ENCODE measurements around the gene CORO2B.
A peak's percentile ranks its signal among the peaks of the same experiment; 100 is the strongest.

CORO2B gene

GRCh38 chr15:68592544-68592943 lies 13.8 kb downstream of the CORO2B start:
- Histone ChIP-seq H3K4me3 (ENCODE audit: low read length) (no peak overlapping the region), H3K36me3 (ENCODE audit: control insufficient read depth, insufficient read depth, low read length) (no peaks in the 10 kb centered on the region), H3K27ac (ENCODE audit: low read depth, low read length) (no peak overlapping the region), H3K9ac (ENCODE audit: low read length) (no peak overlapping the region), H3K4me1 (ENCODE audit: control insufficient read depth, insufficient read depth, low read length) (no peaks in the 10 kb centered on the region), H3K27me3 (ENCODE audit: control insufficient read depth, insufficient read depth, low read length) (no peaks in the 10 kb centered on the region)

GRCh38 chr15:68593341-68593740 lies 14.5 kb downstream of the CORO2B start:
- H3K27me3 ChIP-seq (ENCODE audit: control insufficient read depth, insufficient read depth, low read length), result peaks cover 3% of the 10 kb centered on the region
- no peak overlapping the region for H3K9ac ChIP-seq (ENCODE audit: low read length)
- H3K4me3 ChIP-seq (ENCODE audit: low read length), result no peak overlapping the region
- H3K36me3 ChIP-seq (ENCODE audit: control insufficient read depth, insufficient read depth, low read length), result no peaks in the 10 kb centered on the region
- no peak overlapping the region for H3K27ac ChIP-seq (ENCODE audit: low read depth, low read length)
- H3K4me1 ChIP-seq (ENCODE audit: control insufficient read depth, insufficient read depth, low read length), result peaks cover under 1% of the 10 kb centered on the region

- H3K4me3 ChIP-seq (ENCODE audit: low read length), result no peak overlapping the region
- peaks cover 3% of the 10 kb centered on the region for H3K27me3 ChIP-seq (ENCODE audit: control insufficient read depth, insufficient read depth, low read length)
- no peak overlapping the region for H3K9ac ChIP-seq (ENCODE audit: low read length)
- no peaks in the 10 kb centered on the region for H3K36me3 ChIP-seq (ENCODE audit: control insufficient read depth, insufficient read depth, low read length)
- peaks cover 4% of the 10 kb centered on the region for H3K4me1 ChIP-seq (ENCODE audit: control insufficient read depth, insufficient read depth, low read length)
- no peak overlapping the region for H3K27ac ChIP-seq (ENCODE audit: low read depth, low read length)
These were observed 15.2 kb downstream of the CORO2B start for GRCh38 chr15:68593828-68594532.

GRCh38 chr15:68594533-68595259 lies 15.9 kb downstream of the CORO2B start:
- H3K36me3 ChIP-seq (ENCODE audit: control insufficient read depth, insufficient read depth, low read length), result no peaks in the 10 kb centered on the region
- H3K4me3 ChIP-seq (ENCODE audit: low read length), result no peak overlapping the region
- H3K27me3 ChIP-seq (ENCODE audit: control insufficient read depth, insufficient read depth, low read length), result peaks cover 3% of the 10 kb centered on the region
- H3K27ac ChIP-seq (ENCODE audit: low read depth, low read length), result no peak overlapping the region
- peaks cover 4% of the 10 kb centered on the region for H3K4me1 ChIP-seq (ENCODE audit: control insufficient read depth, insufficient read depth, low read length)
- no peak overlapping the region for H3K9ac ChIP-seq (ENCODE audit: low read length)

DNA sequence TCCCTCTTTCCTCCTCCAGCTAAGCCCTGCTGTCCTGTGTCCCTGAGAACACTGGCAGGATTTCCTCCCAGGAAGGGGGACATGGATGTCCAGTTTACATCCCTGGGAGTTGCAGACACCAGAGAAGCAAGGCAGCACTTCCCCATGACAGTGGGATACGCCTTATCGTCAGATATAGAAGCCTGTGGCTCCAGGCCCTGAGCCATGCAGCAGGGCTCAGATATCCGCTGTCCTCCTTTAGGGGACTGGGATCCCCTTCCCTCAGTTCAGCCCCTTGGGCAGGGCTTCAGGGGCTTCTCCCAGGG lies 16.4 kb downstream of the CORO2B start:
- Histone ChIP-seq H3K27me3 (ENCODE audit: control insufficient read depth, insufficient read depth, low read length) (peaks cover 3% of the 10 kb centered on the region), H3K36me3 (ENCODE audit: control insufficient read depth, insufficient read depth, low read length) (no peaks in the 10 kb centered on the region), H3K9ac (ENCODE audit: low read length) (no peak overlapping the region), H3K27ac (ENCODE audit: low read depth, low read length) (no peak overlapping the region), H3K4me3 (ENCODE audit: low read length) (no peak overlapping the region), H3K4me1 (ENCODE audit: control insufficient read depth, insufficient read depth, low read length) (peaks cover 4% of the 10 kb centered on the region)

DNA sequence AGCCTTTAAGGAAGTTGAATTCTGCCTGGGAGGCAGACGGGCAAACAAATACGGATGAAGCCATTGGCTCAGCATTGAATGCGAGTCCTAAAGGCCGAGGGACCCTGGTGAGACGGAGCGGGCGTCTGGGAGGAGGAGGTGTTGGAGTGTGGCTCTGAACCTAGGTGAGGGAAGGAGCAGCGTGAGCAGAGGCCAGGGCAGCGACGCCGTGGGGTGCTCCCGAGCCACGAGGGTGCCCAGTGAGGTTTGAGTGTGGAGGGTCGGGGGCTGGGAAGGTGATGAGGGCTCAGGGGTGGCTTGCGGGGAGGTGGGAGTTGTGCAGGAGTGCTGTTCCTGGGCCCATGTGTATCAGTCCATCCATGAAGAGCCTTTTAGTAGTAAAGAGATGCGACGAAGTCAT lies 17.0 kb downstream of the CORO2B start:
- no peaks in the 10 kb centered on the region for H3K36me3 ChIP-seq (ENCODE audit: control insufficient read depth, insufficient read depth, low read length)
- no peak overlapping the region for H3K4me3 ChIP-seq (ENCODE audit: low read length)
- no peak overlapping the region for H3K9ac ChIP-seq (ENCODE audit: low read length)
- H3K27ac ChIP-seq (ENCODE audit: low read depth, low read length), result no peak overlapping the region
- peaks cover 3% of the 10 kb centered on the region for H3K27me3 ChIP-seq (ENCODE audit: control insufficient read depth, insufficient read depth, low read length)
- H3K4me1 ChIP-seq (ENCODE audit: control insufficient read depth, insufficient read depth, low read length), result peaks cover 4% of the 10 kb centered on the region

DNA sequence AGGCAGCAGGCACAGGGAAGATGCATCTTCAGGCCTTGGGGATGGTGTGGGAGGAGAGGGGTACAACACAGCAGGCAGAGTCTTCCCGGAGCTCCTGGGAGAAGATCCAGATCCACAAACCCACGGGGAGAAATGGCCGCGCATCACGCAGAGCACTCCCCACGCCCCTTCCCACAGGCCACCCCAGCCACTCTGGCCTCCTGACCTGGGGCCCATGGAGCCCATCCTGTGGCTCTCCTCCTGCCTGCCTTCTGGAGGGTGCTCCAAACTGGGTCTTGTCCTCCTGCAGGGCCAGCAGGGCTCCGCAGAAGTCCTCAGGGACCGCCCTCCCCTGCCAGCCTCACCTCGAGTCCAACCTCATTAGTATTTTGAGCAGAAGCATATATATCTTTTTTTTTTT lies 17.9 kb downstream of the CORO2B start:
- H3K4me3 ChIP-seq (ENCODE audit: low read length), result no peak overlapping the region
- no peaks in the 10 kb centered on the region for H3K36me3 ChIP-seq (ENCODE audit: control insufficient read depth, insufficient read depth, low read length)
- H3K27ac ChIP-seq (ENCODE audit: low read depth, low read length), result no peak overlapping the region
- H3K9ac ChIP-seq (ENCODE audit: low read length), result no peak overlapping the region
- H3K4me1 ChIP-seq (ENCODE audit: control insufficient read depth, insufficient read depth, low read length), result peaks cover 4% of the 10 kb centered on the region
- peaks cover 3% of the 10 kb centered on the region for H3K27me3 ChIP-seq (ENCODE audit: control insufficient read depth, insufficient read depth, low read length)

DNA sequence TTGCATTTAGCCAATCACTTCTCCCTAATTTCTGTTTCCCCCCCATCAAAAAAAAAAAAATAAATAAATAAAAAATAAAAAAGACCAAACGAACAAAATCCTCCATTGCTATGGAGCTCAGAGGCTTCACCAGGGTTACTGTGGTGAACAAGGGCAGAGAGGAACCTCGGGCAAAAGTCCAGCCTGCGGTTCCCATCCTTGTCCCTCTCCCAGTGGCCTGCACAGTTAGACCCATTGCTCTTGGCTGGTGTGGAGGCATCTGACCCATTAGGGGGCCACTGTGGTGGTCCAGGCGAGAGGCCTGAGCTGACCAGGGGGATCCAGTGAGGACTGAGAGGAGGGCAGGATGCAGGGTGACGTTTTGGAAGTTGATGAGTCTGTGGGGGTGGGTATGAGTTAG lies 18.8 kb downstream of the CORO2B start:
- Histone ChIP-seq H3K9ac (ENCODE audit: low read length) (no peak overlapping the region), H3K27me3 (ENCODE audit: control insufficient read depth, insufficient read depth, low read length) (peaks cover 3% of the 10 kb centered on the region), H3K4me3 (ENCODE audit: low read length) (no peak overlapping the region), H3K4me1 (ENCODE audit: control insufficient read depth, insufficient read depth, low read length) (peaks cover 4% of the 10 kb centered on the region), H3K27ac (ENCODE audit: low read depth, low read length) (no peak overlapping the region), H3K36me3 (ENCODE audit: control insufficient read depth, insufficient read depth, low read length) (no peaks in the 10 kb centered on the region)

DNA sequence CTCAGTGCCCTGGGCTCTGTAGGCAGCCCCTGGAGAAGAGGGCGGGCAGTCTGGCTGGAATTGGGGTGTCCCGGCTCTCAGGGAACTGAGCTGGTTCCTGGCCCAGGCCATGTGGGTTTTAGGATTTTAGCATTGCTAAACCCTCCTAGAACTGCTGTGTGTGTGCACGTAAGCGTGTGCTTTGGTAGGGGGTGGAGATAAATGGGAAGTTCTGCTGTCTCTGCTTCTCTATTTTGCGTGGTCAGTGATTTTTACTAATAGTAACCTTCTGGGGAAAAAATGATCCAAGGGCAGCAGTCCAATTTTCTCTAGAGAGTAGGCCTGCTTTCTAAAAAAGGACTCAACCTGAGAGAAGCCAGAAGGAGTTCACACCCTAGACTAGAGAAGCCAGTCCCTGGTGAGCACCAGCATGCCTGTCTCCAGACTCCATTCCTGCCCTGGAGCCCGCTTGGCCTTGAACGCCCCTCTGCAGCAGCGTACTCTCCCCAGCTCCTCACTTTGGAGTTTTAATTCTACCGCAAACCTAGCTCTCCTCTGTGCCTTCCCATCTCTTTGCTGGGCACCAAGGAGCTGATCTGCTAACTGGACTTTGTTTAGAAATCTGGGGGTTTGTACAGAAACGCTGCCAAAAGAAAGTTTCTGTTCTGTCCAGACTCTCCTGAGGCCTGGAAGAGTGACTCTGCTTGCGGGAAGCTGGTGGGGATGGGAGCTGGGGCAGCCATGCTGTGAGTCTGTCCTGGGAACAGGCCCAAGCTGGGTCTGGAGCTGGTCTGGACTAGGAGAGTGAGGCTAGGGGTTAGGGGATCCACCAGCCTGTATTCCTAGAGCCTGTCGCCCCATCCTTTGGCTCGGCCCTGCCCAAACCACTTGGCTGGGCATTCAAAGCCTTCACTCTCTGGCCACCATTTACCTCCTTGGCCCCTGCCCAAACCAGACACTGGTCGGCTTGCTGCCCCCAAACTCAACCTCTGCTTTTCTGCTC lies 19.7 kb downstream of the CORO2B start:
- Histone ChIP-seq H3K27ac (ENCODE audit: low read depth, low read length) (peak overlapping the region; percentile 6), H3K9ac (ENCODE audit: low read length) (no peak overlapping the region), H3K4me3 (ENCODE audit: low read length) (no peak overlapping the region), H3K4me1 (ENCODE audit: control insufficient read depth, insufficient read depth, low read length) (peaks cover 4% of the 10 kb centered on the region), H3K36me3 (ENCODE audit: control insufficient read depth, insufficient read depth, low read length) (no peaks in the 10 kb centered on the region), H3K27me3 (ENCODE audit: control insufficient read depth, insufficient read depth, low read length) (peaks cover 3% of the 10 kb centered on the region)

- H3K9ac ChIP-seq (ENCODE audit: low read length), result no peak overlapping the region
- H3K27ac ChIP-seq (ENCODE audit: low read depth, low read length), result peak overlapping the region; percentile 3
These were observed 20.4 kb downstream of the CORO2B start for GRCh38 chr15:68599153-68599545.

DNA sequence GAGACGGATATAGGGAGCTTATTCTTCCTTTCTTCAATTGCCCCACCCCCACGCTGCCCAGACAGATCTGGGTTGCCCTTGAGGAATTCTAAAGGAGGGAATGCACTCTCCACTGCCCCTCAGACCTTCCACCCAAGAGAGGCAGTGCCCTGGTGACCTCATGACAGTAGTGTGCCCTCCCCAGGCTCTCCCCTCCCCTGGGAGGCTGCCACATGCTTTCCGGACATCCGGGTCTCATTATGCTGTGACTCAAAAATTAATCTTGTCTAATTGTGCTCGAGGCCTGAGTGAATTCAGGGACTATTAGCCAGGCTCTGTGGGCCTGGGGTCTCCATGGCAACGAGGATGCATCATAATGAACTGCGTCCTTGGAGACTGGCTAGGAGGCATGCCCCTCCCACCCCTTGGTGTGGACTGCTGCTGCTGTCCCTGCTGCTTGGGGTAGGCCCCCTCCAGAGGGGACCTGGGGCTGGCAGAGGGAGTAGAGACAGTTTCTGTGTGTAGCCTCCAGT lies 20.8 kb downstream of the CORO2B start:
- Histone ChIP-seq H3K27me3 (ENCODE audit: control insufficient read depth, insufficient read depth, low read length) (peaks cover 3% of the 10 kb centered on the region), H3K4me3 (ENCODE audit: low read length) (no peak overlapping the region), H3K9ac (ENCODE audit: low read length) (no peak overlapping the region), H3K4me1 (ENCODE audit: control insufficient read depth, insufficient read depth, low read length) (peaks cover 4% of the 10 kb centered on the region), H3K36me3 (ENCODE audit: control insufficient read depth, insufficient read depth, low read length) (no peaks in the 10 kb centered on the region), H3K27ac (ENCODE audit: low read depth, low read length) (no peak overlapping the region)

More at GRCh38 chr15:68599153-68599545, 20.4 kb downstream of the CORO2B start:
- Histone ChIP-seq H3K36me3 (ENCODE audit: control insufficient read depth, insufficient read depth, low read length) (no peaks in the 10 kb centered on the region), H3K27me3 (ENCODE audit: control insufficient read depth, insufficient read depth, low read length) (peaks cover 3% of the 10 kb centered on the region), H3K4me1 (ENCODE audit: control insufficient read depth, insufficient read depth, low read length) (peaks cover 4% of the 10 kb centered on the region), H3K4me3 (ENCODE audit: low read length) (no peak overlapping the region)
